Glutamatergic neuron (in vitro differentiated cells): ENCODE results near the gene PTPN7. TPM values are rescaled to one million over a fixed set of nuclear protein-coding genes. Genes with fewer than 3 reads are reported as not detected.

Experiments
- DNase-seq: peaks from one replicate; pipeline ENCODE4 v3.0.0; 2022
- H3K27ac Mint-ChIP-seq: one replicate; pipeline ENCODE4 v1.8.0; 2020; ENCODE audit warnings: mild to moderate bottlenecking, mixed read lengths, inconsistent platforms; ENCODE audit not compliant: unreplicated experiment
- H3K27me3 Mint-ChIP-seq: one replicate; pipeline ENCODE4 v1.8.0; 2020; ENCODE audit warnings: mild to moderate bottlenecking, moderate library complexity, mixed read lengths, inconsistent platforms; ENCODE audit not compliant: unreplicated experiment
- H3K36me3 Mint-ChIP-seq: one replicate; pipeline ENCODE4 v1.8.0; 2020; ENCODE audit warnings: mild to moderate bottlenecking, mixed read lengths, inconsistent platforms; ENCODE audit not compliant: unreplicated experiment
- H3K4me1 Mint-ChIP-seq: one replicate; pipeline ENCODE4 v1.8.0; 2020; ENCODE audit warnings: mild to moderate bottlenecking, low read depth, mixed read lengths, inconsistent platforms; ENCODE audit not compliant: unreplicated experiment
- H3K4me3 Mint-ChIP-seq: one replicate; pipeline ENCODE4 v1.8.0; 2020; ENCODE audit warnings: mild to moderate bottlenecking, mixed read lengths, inconsistent platforms; ENCODE audit not compliant: unreplicated experiment
- H3K9me3 Mint-ChIP-seq: one replicate; pipeline ENCODE4 v1.8.0; 2020; ENCODE audit warnings: mild to moderate bottlenecking, moderate library complexity, mixed read lengths, inconsistent platforms; ENCODE audit not compliant: unreplicated experiment
- total RNA-seq: library from RNA; stranded (reverse); fragmentation: NEBNext Ultra II Directional; extraction: Animal tissue kit (Norgen Biotek cat#: 25700); gene quantifications from one replicate; pipeline ENCODE4 v1.2.1, GENCODE V29; 2021; ENCODE audit not compliant: unreplicated experiment
- TF ChIP-seq, protein P1 (sequence below): fragments of 200-600 bp; sonication (generic); IDR thresholded peaks from one replicate; pipeline ENCODE4 v1.5.0; 2021; ENCODE audit not compliant: partially characterized antibody, unreplicated experiment

PTPN7 gene
- total RNA-seq, 1 donor from 2014 or later = not detected

DNA sequence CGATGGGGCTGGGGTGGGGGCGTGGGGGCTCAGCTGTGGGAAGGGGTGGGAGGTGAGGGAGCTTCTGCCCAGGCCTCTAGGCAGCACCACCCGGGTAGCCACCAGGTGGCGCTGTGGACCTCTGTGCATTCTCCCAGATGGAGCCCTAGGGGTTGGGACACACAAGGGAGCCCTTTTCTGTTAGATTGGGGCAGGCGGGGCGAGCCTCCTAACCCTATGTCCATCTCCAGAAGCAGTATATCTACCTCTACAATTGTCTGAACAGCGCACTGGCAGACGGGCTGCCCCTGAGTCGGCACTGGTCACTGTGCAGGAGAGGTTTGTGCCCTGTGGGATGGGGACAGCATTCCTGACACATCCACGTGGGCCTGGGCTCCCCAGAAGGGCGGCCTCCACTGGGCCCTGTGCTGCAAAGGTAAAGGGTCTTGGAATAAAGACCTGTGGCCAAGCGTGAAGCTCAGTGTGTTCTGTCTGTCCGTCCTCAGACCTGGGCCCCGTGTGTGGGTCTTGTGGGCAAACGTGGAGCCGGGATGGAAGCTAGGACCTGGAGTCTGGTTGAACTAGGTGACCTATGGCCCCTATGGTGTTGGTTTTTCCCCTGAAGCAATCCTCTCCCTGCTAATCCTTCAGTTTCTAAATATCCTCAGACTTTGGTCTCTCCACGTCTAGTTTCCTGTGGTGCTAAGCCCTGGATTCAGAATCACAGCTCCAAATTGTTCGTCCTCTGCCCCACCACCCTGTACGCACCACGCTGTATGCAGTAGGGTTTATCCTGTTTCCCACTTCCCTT, 28.8 kb upstream of the PTPN7 start:
- TF ChIP-seq, protein P1, sequence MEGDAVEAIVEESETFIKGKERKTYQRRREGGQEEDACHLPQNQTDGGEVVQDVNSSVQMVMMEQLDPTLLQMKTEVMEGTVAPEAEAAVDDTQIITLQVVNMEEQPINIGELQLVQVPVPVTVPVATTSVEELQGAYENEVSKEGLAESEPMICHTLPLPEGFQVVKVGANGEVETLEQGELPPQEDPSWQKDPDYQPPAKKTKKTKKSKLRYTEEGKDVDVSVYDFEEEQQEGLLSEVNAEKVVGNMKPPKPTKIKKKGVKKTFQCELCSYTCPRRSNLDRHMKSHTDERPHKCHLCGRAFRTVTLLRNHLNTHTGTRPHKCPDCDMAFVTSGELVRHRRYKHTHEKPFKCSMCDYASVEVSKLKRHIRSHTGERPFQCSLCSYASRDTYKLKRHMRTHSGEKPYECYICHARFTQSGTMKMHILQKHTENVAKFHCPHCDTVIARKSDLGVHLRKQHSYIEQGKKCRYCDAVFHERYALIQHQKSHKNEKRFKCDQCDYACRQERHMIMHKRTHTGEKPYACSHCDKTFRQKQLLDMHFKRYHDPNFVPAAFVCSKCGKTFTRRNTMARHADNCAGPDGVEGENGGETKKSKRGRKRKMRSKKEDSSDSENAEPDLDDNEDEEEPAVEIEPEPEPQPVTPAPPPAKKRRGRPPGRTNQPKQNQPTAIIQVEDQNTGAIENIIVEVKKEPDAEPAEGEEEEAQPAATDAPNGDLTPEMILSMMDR = peak; percentile 89
- Mint-ChIP-seq H3K9me3 (peaks cover 4% of the 10 kb centered on the region), H3K27me3 (peaks cover 8% of the 10 kb centered on the region), H3K36me3 (no peaks in the 10 kb centered on the region), H3K4me3 (peak overlapping the region; percentile 52), H3K27ac (peak overlapping the region; percentile 75), H3K4me1 (peaks cover 8% of the 10 kb centered on the region)
- DNase-seq = peak; percentile 93

DNA sequence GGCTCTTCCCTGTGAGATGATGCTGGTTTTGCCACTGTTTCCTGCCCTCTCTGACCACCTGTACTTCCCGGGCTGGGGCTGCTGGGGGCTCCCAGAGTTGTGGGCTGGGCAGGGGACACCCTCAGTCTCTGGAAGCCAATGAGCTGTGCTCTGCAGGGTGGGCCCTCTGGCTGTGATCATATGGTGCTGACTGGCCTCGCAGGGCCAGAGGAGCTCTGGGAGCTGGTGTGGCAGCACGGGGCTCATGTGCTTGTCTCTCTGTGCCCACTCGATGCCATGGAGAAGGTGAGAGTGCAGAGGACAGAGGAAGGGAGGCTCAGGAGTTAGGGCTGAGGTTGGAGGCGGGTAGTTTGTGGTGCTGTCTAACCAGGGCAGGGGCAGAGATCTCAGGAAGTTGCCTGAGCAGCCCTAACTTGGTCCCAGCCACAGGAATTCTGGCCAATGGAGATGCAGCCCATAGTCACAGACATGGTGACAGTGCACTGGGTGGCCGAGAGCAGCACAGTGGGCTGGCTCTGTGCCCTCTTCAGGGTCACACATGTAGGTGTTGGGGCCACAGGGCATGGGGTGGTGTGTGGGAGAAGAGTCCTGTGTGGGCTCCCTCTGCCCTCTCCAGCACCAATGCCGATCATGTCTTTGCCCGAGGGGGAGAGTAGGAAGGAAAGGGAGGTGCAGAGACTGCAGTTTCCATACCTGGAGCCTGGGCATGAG, 27.4 kb upstream of the PTPN7 start:
- H3K36me3 Mint-ChIP-seq = no peaks in the 10 kb centered on the region
- DNase-seq = no peak
- peaks cover 12% of the 10 kb centered on the region for H3K27me3 Mint-ChIP-seq
- TF ChIP-seq, protein P1 = no peak
- H3K27ac Mint-ChIP-seq = no peak overlapping the region
- peaks cover 4% of the 10 kb centered on the region for H3K9me3 Mint-ChIP-seq
- H3K4me3 Mint-ChIP-seq = no peak overlapping the region
- H3K4me1 Mint-ChIP-seq = peaks cover 8% of the 10 kb centered on the region

DNA sequence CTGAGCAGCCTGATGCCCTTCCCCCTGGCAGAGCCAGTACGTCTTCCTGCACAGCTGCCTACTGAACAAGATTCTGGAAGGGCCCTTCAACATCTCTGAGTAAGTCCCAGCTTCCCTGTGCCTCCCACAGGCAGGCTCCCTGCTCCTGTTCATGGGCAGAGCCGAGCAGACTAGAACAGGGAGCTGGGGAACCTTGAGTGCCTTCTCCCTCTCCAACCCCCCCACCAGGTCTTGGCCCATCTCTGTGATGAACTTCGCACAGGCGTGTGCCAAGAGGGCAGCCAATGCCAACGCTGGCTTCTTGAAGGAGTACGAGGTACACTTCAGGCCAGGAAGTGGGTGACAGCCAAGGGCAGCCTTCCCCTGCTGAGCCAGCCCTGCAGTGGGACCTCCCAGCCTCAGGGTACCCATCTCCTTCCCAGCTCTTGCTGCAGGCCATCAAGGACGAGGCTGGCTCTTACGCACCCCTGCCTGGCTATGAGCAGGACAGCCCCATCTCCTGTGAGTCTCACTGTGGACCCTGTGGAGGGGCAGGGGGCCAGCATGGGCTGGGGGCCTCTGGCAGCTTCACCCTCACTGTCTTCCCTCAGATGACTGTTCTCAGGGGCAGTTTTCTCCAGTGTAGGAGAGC, 26.8 kb upstream of the PTPN7 start:
- Mint-ChIP-seq H3K9me3 (peaks cover 4% of the 10 kb centered on the region), H3K27me3 (peaks cover 12% of the 10 kb centered on the region), H3K27ac (no peak overlapping the region), H3K4me1 (peaks cover 8% of the 10 kb centered on the region), H3K4me3 (no peak overlapping the region), H3K36me3 (no peaks in the 10 kb centered on the region)
- TF ChIP-seq, protein P1 = no peak
- DNase-seq = no peak

DNA sequence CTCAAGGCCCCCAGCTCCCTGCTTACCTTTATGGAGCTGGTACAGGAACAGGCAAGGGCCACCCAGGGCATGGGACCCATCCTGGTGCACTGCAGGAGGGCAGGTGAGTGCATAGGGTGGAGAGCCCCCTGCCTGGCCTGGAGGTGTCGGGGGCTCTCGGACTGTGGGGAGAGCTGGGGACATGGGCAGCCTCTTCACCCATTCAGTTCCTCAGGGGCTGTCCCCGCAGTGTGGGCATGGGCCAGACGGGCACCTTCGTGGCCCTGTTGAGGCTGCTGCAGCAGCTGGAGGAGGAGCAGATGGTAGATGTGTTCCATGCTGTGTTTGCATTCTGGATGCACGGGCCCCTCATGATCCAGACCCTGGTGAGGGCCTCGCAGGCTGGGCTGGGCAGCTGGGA, 25.9 kb upstream of the PTPN7 start:
- peaks cover 8% of the 10 kb centered on the region for H3K4me1 Mint-ChIP-seq
- no peaks in the 10 kb centered on the region for H3K36me3 Mint-ChIP-seq
- H3K27me3 Mint-ChIP-seq = peaks cover 12% of the 10 kb centered on the region
- no peak overlapping the region for H3K4me3 Mint-ChIP-seq
- no peak overlapping the region for H3K27ac Mint-ChIP-seq
- no peak for DNase-seq
- H3K9me3 Mint-ChIP-seq = peaks cover 4% of the 10 kb centered on the region
- TF ChIP-seq, protein P1 = no peak
